Hypothalamus (tissue), 51 donors: ENCODE results near the gene P4HB.

Experiments
- DNase-seq, 51 donors: peaks; one replicate each; lab custom pipeline; 2025; lab: John Stamatoyannopoulos, UW

Gene P4HB

DNA sequence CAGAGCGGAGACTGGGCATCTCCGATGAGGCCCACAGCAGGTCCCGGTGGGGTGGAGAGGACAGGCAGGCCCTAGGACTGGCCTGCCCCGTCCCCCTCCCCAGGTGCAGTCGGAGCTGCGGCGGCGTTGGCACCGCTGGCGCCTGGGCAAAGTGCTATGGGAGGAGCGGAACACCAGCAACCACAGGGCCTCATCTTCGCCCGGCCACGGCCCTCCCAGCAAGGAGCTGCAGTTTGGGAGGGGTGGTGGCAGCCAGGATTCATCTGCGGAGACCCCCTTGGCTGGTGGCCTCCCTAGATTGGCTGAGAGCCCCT lies 47.0 kb downstream of the P4HB start:
- no peak for DNase-seq

GRCh38 chr17:81812571-81813370 lies 47.6 kb downstream of the P4HB start:
- no peak for DNase-seq

GRCh38 chr17:81811705-81812570 lies 48.4 kb downstream of the P4HB start:
- DNase-seq: no peak

- no peak for DNase-seq
These were observed 49.2 kb downstream of the P4HB start for GRCh38 chr17:81810892-81811704.

DNA sequence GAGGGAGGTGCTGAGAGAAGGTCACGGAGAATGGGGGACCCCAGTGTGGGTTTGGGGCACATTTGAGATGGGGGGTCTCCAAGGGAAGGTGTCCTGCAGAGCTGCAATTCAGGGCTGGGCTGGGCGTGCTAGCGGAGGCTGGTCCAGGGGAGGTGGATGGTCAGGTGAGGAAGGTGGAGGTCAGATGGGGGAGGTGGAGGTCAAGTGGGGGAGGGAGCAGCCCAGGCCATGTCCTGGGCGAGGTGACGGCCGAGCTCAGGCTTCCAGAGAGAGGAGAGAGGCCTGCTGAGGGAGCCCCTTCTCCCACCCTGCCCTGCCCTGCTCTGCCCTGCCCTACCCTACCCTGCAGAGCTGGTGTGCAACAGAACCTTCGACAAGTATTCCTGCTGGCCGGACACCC lies 49.9 kb downstream of the P4HB start:
- no peak for DNase-seq

DNA sequence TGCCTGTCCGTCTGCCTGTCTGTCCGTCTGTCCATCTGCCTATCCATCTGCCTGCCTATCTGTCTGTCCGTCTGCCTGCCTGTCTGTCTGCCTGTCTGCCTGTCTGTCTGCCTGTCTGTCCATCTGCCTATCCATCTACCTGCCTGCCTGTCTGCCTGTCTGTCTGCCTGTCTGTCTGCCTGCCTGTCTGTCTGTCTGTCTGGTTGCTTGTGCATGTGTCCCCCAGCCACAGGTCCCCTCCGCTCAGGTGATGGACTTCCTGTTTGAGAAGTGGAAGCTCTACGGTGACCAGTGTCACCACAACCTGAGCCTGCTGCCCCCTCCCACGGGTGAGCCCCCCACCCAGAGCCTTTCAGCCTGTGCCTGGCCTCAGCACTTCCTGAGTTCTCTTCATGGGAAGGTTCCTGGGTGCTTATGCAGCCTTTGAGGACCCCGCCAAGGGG lies 50.8 kb downstream of the P4HB start:
- DNase-seq: no peak

DNA sequence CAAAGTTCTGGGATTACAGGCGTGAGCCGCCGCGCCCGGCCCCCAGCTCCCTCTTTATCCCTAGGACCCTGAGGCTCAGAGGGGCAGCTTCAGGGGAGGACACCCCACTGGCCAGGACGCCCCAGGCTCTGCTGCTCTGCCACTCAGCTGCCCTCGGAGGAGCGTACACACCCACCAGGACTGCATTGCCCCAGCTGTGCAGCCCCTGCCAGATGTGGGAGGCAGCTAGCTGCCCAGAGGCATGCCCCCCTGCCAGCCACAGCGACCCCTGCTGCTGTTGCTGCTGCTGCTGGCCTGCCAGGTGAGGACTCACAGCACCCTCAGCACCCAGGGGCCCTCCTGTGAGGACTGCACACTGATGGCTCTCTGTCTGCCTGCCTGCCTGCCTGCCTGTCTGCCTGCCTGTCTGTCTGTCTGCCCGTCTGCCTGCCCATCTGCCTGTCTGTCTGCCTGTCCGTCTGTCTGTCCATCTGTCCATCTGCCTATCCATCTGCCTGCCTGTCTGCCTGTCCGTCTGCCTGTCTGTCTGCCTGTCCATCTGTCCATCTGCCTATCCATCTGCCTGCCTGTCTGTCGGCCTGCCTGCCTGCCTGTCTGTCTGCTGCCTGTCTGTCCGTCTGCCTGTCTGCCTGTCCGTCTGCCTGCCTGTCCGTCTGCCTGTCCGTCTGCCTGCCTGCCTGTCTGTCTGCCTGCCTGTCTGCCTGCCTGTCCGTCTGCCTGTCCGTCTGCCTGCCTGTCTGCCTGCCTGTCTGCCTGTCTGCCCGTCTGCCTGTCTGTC lies 51.4 kb downstream of the P4HB start:
- no peak for DNase-seq

DNA sequence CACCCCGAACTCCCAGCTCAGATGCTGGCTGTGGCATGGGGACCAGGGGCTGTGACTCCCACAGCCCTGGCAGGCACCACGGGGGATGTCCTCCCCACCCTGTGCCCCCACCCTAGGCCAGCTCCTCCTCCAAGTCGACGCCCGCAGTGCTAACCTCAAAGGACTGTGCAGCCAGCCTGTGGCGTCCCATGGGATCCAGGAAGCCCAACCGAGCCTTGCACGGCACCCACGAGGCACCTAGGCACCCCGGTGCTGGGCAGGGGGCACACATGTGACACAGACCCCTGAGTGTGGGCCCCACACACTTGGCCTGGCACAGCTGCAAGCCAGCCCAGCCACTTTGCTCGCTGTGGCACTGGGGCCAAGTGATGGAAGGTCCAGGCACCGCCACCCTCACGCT lies 52.5 kb downstream of the P4HB start:
- no peak for DNase-seq

DNA sequence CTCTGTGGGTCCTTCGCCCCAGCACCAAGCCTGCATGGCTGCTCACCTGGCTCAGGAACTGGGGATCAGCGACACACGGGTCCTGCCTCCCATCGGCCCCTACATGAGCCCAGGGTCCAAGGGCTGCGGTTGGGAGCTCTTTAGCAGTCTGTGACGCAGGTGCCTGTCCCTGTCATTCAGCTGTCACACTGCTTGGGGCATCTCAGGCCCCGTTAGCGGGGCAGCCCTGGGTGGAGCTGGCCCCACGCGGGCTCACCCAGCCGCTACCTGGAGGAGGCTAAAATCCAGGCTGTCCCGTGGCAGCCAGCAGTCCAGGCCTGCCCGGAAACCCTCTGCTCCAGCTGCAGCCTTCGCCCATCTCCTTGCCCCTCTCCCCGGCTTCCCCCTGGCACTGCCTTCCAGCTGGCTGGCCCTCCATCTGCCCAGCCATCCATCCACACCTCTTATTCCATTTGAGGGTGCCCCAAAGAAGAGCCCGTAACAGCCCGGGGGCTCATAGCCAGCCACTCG lies 53.1 kb downstream of the P4HB start:
- DNase-seq: no peak

DNA sequence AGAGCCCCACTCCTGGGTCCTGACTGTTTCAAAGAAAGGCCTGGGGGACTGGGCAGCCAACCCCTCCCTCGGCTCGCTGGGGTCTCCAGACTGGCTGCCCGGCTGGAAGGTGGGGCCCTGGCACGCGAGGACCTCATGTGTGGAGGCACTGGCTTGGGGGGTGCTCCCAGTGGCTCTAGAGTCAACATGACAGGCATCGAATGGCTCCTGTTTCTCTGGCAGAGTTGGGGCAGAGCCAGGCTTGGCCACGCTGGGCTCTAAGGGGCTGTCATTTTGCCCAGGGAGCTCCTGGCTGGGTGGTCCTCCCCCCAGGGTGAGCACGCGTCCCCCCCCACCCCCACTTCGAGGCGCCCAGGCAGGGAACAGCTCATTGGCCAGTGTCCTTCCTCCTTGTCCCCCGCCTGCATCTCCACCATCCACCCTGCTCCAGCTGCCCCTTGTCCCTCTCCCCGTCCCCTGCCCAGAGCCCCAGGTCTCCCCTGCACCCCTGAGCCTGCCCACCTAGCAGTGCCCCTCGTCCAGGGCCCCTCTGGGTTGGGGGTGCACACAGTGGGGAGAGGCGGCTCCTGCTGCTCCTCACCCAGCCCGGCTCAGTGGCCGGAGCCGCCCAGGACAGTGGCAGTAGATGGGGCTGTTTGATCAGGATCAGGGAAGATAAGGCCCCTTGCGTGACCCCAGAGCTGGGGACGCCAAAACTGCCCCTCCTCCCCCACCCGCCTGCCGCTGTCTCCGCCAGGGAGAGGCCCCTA lies 53.7 kb downstream of the P4HB start:
- no peak for DNase-seq

DNA sequence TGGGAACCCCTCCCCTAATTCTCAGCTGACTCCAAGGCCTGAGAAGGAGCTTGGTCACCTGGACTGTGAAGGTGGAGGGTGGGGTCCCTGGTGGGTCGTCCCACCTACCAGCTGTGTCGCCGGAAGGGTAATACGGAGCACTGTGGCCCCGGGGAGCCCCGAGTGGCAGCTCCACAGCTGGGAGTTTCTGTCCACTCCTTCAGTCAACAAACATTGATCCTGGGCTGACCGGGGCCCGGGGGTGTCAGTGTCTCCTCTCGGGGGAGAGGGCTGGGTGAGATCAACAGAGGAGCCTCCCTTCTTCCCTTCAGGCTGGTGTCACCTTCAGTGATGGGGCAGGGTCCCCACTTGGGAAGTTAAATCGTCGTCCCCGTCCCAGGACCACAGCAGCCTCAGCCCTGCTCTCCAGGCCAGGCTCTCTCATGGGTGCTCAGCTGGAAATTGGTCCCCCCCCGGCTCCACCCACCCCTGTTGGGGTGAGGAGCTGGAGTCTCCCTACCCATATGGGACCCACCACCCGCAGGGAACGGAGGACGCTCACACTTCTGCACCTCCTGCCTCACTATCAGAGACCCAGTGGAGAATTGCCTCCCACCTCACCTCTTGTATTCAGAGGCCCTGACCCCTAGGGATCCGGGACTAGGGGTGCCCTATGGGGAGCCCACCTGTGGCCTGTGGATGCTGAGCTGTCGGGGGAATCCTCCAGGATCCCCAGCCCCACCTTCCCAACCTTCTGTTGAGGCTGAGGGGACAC lies 54.5 kb downstream of the P4HB start:
- no peak for DNase-seq

GRCh38 chr17:81804559-81805399 lies 55.6 kb downstream of the P4HB start:
- no peak for DNase-seq

DNA sequence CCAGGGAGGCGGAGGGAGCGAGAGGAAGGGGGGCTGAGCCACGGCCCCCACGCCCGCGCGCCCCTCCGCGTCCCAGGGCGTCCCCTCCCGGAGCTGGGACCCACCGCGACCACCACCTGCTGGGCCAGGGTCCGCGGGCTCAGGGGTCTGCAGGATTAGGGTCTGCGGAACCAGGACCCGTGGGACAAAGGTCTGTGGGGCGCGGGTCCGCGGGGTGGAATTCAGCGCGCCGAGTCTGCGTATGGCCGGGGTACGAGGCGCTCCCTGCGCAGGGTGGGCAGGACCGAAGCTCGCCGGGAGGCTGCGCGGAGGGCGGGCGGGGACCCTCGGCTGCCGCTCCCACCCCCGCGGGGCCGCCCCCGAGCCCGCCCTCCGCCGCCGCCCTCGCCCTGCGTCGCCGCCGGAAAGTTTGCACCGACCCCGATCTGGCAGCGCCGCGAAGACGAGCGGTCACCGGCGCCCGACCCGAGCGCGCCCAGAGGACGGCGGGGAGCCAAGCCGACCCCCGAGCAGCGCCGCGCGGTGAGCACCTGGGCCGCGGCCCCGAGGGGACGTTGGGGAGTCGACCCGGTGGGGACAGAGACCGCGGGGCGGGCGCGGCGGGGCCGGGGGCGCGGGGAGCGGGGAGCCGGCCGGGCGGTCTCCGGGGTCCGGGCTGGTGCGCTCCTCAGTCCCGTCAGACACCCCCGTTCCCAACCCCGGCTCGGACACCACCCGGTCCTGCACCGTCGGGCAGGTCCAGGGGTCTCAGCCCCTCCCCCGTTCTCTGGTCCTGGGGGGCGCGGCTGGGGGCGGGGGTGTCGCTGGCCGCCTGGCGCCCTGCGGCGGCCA lies 56.4 kb downstream of the P4HB start, which contains the start of gene GCGR:
GCGR (plus strand) TSS at position 423 of the 831 bp plus-strand sequence. CDS start 4,869 bp downstream, outside the sequence.
- no peak for DNase-seq

DNA sequence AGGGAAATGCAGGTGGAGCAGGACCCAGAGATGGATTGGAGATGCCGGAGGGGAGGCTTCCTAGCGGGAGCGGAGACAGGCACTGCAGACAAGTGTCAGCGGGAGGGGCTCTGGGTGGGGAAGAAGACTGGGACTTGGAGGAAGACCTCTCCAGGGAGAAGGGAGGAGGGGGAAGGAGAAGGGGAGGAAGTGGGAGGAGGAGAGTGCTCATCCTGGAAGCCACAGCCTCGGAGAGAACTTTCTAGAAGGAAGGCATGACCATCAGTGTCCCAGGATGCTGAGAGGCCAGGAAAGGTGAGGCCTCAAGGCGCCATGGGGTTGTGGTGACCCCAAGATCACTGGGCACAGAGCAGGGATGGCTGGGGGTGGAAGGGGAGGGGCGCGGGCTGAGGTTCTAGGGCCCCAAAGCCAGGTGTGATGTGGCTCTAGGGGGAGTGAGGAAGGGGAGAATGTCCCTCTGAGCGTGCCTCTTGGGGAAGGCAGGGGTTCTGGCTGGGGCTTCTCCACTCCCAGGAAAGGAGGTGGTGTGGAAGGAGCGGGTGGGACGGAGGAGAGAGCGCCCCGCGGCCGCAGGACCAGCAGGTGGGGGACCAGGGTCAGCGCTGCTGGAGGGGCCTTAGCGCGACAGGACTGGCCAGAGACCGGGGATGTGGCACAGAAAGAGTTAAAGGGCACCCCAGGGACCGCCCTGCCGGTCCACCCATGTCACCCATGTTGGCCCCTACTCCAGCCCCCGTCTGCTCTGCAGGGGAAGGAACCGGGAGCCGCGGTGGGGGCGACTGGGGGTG lies 57.3 kb downstream of the P4HB start:
- no peak for DNase-seq

DNA sequence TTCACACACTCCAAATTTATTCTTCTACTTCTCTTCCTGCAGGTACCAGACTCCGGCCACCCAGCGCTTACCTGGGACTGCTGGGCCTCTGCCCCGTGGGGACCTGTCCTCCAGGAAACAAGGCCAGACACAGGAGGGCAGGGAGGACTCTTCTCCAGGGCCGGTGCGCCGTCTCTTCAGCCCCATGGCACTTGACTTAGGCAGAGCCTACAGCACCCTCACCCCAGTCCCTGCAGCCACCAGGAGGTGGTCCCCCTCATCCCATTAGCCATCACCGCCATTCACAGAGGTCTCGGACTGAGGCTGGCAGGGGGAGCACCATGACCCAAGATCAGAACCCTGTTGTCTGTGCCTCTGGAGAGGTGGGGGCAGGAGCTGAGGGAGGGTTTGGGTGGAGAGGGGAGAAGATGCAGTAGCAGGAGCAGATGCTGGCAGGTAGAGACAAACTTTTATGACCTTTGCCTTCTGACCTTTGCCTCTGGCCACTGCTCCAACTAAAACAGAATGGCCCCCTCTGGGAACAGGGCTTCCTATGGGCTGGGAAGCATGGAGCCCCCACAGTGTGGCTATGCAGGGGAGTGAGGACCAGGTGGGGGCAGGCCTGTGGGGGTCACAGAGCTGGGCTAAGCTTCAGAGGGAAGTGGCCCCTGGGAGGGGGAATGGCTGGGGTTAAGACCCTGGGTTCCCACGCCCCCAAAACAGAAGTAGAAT lies 58.1 kb downstream of the P4HB start:
- no peak for DNase-seq
